Neural progenitor cell (in vitro differentiated cells): Measurements from ENCODE around the gene PAPLN.

Source experiments
- CTCF ChIP-seq: fragments of 200-600 bp; sonication (generic); IDR thresholded peaks from 2 replicates; pipeline ENCODE4 v1.5.1; 2017; ENCODE audit warnings: antibody characterized with exemption, mild to moderate bottlenecking
- EZH2 ChIP-seq: fragments of 200-600 bp; sonication (generic); IDR thresholded peaks from 2 replicates; pipeline ENCODE4 v1.6.1; 2017; ENCODE audit warnings: antibody characterized with exemption, mild to moderate bottlenecking, moderate library complexity

- TF ChIP-seq CTCF (no peak), EZH2 (no peak)
These were observed 3.3 kb upstream of the PAPLN start for GRCh38 chr14:73234029-73234428.
